H1 (cell line): Measurements from ENCODE around the gene PLA2G1B. TPM values are rescaled to one million over a fixed set of nuclear protein-coding genes. Genes with fewer than 3 reads are reported as not detected.

Experiments
- CTCF ChIA-PET: fragments of 300-600 bp; sonication (Branson Sonifier 250); formaldehyde crosslinking; loops from one replicate; lab custom pipeline; 2021; ENCODE audit not compliant: partially characterized antibody; lab: Charles Lee
- POLR2A ChIA-PET: fragments of 300-600 bp; sonication (Branson Sonifier 250); formaldehyde crosslinking; loops from one replicate; lab custom pipeline; 2021; ENCODE audit warnings: inconsistent platforms; ENCODE audit not compliant: partially characterized antibody; lab: Charles Lee
- DNase-seq, 2 experiments: peaks; one replicate each; pipeline versions ENCODE4 v3.0.0 to v3.0.0-alpha.2; 2010 to 2022; ENCODE audit warnings: low spot score in 2 of 2, low read depth in 1 of 2, mixed read lengths in 1 of 2
- FAIRE-seq: peaks from 2 replicates; lab custom pipeline; 2011; peaks lifted over from hg19 to GRCh38; lab: Jason Lieb, UNC
- H2AFZ ChIP-seq: 2 replicates; pipeline ENCODE4 v1.8.1; 2012; ENCODE audit warnings: low read length, inconsistent platforms
- H2AK5ac ChIP-seq: 2 replicates; pipeline ENCODE4 v1.6.1; 2013; ENCODE audit warnings: low read depth, low read length
- H2BK120ac ChIP-seq: replicated peaks from 2 replicates; pipeline ENCODE3; 2013; ENCODE audit warnings: low read depth, low read length, inconsistent platforms
- H2BK12ac ChIP-seq: 2 replicates; pipeline ENCODE4 v1.6.1; 2013; ENCODE audit warnings: low read depth, low read length
- H2BK15ac ChIP-seq: 2 replicates; pipeline ENCODE4 v1.6.1; 2013; ENCODE audit warnings: low read length
- H2BK20ac ChIP-seq: 2 replicates; pipeline ENCODE4 v1.6.1; 2013; ENCODE audit warnings: low read length
- H2BK5ac ChIP-seq: 2 replicates; pipeline ENCODE4 v1.6.1; 2013; ENCODE audit warnings: low read depth, low read length
- H3K14ac ChIP-seq: 2 replicates; pipeline ENCODE4 v1.6.1; 2013; ENCODE audit warnings: inconsistent platforms; ENCODE audit not compliant: insufficient read length
- H3K18ac ChIP-seq: 2 replicates; pipeline ENCODE4 v1.6.1; 2013; ENCODE audit warnings: low read length; ENCODE audit errors: extremely low read depth
- H3K23ac ChIP-seq: 2 replicates; pipeline ENCODE4 v1.6.1; 2013; ENCODE audit warnings: inconsistent platforms; ENCODE audit not compliant: insufficient read length
- H3K23me2 ChIP-seq: 2 replicates; pipeline ENCODE4 v1.6.1; 2013; ENCODE audit warnings: low read depth, low read length
- H3K27ac ChIP-seq: 2 replicates; pipeline ENCODE4 v1.6.1; 2011; ENCODE audit warnings: low read depth, low read length, inconsistent platforms
- H3K27me3 ChIP-seq, 4 experiments: replicated peaks in 1 of 4; 1 replicate in 1 of 4; 2 replicates in 3 of 4; pipeline versions ENCODE4 v1.6.1 to v1.8.1; 2011 to 2013; ENCODE audit warnings: low read length in 3 of 4, mild to moderate bottlenecking in 3 of 4, inconsistent platforms in 2 of 4, mixed read lengths in 2 of 4, moderate library complexity in 1 of 4; ENCODE audit not compliant: control insufficient read depth in 3 of 4, insufficient read depth in 3 of 4; ENCODE audit errors: extremely low read depth in 1 of 4
- H3K36me3 ChIP-seq, 4 experiments: 2 replicates each; pipeline versions ENCODE4 v1.6.1 to v1.8.1; 2011 to 2013; ENCODE audit warnings: mild to moderate bottlenecking in 4 of 4, low read length in 3 of 4, moderate library complexity in 2 of 4, control low read depth in 1 of 4, inconsistent platforms in 1 of 4; ENCODE audit not compliant: insufficient read depth in 4 of 4, control insufficient read depth in 2 of 4
- H3K4ac ChIP-seq: replicated peaks from 2 replicates; pipeline ENCODE3; 2013; ENCODE audit warnings: low read length, low read depth, mixed read lengths, inconsistent platforms; ENCODE audit not compliant: insufficient read length
- H3K4me1 ChIP-seq, 4 experiments: replicated peaks in 1 of 4; 1 replicate in 1 of 4; 2 replicates in 3 of 4; pipeline versions ENCODE4 v1.6.1 to v1.8.1; 2011 to 2013; ENCODE audit warnings: low read length in 3 of 4, inconsistent platforms in 2 of 4, mixed read lengths in 1 of 4; ENCODE audit not compliant: insufficient read depth in 4 of 4, control insufficient read depth in 3 of 4
- H3K4me2 ChIP-seq, 2 experiments: 2 replicates each; pipeline versions ENCODE4 v1.6.1 to v1.8.1; 2011 to 2013; ENCODE audit warnings: low read depth in 2 of 2, low read length in 2 of 2, control low read depth in 1 of 2, inconsistent platforms in 1 of 2, mild to moderate bottlenecking in 1 of 2; ENCODE audit not compliant: insufficient read depth in 1 of 2
- H3K4me3 ChIP-seq, 4 experiments: fragments of 200-600, 300-600 bp in 1 of 4; sonication (generic), shearing (Covaris generic), sonication (Bioruptor Twin) in 1 of 4; 2 replicates each; pipeline versions ENCODE4 v1.5.1 to v1.8.1; 2011 to 2016; ENCODE audit warnings: low read length in 4 of 4, low read depth in 3 of 4, control low read depth in 2 of 4, inconsistent platforms in 2 of 4, mild to moderate bottlenecking in 2 of 4, mixed read lengths in 1 of 4, moderate library complexity in 1 of 4; ENCODE audit not compliant: insufficient read depth in 2 of 4; ENCODE audit errors: extremely low read depth in 1 of 4
- H3K56ac ChIP-seq: replicated peaks from 2 replicates; pipeline ENCODE3; 2013; ENCODE audit warnings: low read depth, mild to moderate bottlenecking, mixed read lengths, low read length, inconsistent platforms; ENCODE audit not compliant: insufficient read length
- H3K79me1 ChIP-seq: 2 replicates; pipeline ENCODE4 v1.6.1; 2013; ENCODE audit warnings: low read depth, low read length, control low read depth
- H3K79me2 ChIP-seq, 2 experiments: 2 replicates each; pipeline versions ENCODE4 v1.6.1 to v1.8.1; 2012 to 2013; ENCODE audit warnings: low read length in 2 of 2, mild to moderate bottlenecking in 2 of 2, inconsistent platforms in 1 of 2; ENCODE audit not compliant: insufficient read depth in 2 of 2, control insufficient read depth in 1 of 2
- H3K9ac ChIP-seq, 4 experiments: replicated peaks in 1 of 4; 1 replicate in 1 of 4; 2 replicates in 3 of 4; pipeline versions ENCODE4 v1.6.1 to v1.8.1; 2011 to 2013; ENCODE audit warnings: low read depth in 3 of 4, low read length in 3 of 4, control low read depth in 2 of 4, mild to moderate bottlenecking in 2 of 4, moderate library complexity in 2 of 4, inconsistent platforms in 1 of 4; ENCODE audit errors: extremely low read depth in 1 of 4
- H3K9me3 ChIP-seq, 2 experiments: 2 replicates each; pipeline versions ENCODE4 v1.6.1 to v1.8.1; 2012 to 2013; ENCODE audit warnings: mild to moderate bottlenecking in 2 of 2, moderate library complexity in 2 of 2, control low read depth in 1 of 2, inconsistent platforms in 1 of 2, low read depth in 1 of 2, low read length in 1 of 2, mixed read lengths in 1 of 2; ENCODE audit not compliant: insufficient read depth in 2 of 2
- H4K20me1 ChIP-seq, 2 experiments: replicated peaks in 1 of 2; 2 replicates each; pipeline versions ENCODE3 to v1.8.1; 2011 to 2013; ENCODE audit warnings: inconsistent platforms in 2 of 2, low read length in 2 of 2, mild to moderate bottlenecking in 1 of 2; ENCODE audit not compliant: insufficient read depth in 2 of 2, control insufficient read depth in 1 of 2
- H4K5ac ChIP-seq: 2 replicates; pipeline ENCODE4 v1.6.1; 2013; ENCODE audit warnings: low read length, low read depth, mixed read lengths, inconsistent platforms; ENCODE audit not compliant: insufficient read length
- H4K8ac ChIP-seq: 2 replicates; pipeline ENCODE4 v1.8.0; 2013; ENCODE audit warnings: mild to moderate bottlenecking, moderate library complexity, low read length, inconsistent platforms; ENCODE audit not compliant: insufficient read depth; ENCODE audit errors: extremely low read depth
- H4K91ac ChIP-seq: replicated peaks from 2 replicates; pipeline ENCODE3; 2013; ENCODE audit warnings: low read length, mixed read lengths, inconsistent platforms; ENCODE audit not compliant: insufficient read length
- CEBPB ChIP-seq: IDR thresholded peaks from 2 replicates; pipeline ENCODE4 v1.6.1; 2012; ENCODE audit warnings: low read depth, low read length
- CREB1 ChIP-seq: IDR thresholded peaks from 2 replicates; pipeline ENCODE4 v1.6.1; 2012; ENCODE audit warnings: inconsistent platforms
- HDAC2 ChIP-seq, 2 experiments: fragments of 300-600 bp in 1 of 2; sonication (generic) in 1 of 2; IDR thresholded peaks; 2 replicates each; pipeline ENCODE4 v1.6.1; 2011 to 2012; ENCODE audit warnings: low read depth in 2 of 2, low read length in 2 of 2, mild to moderate bottlenecking in 2 of 2, moderate library complexity in 2 of 2, borderline replicate concordance in 1 of 2, inconsistent platforms in 1 of 2
- RNF2 ChIP-seq: fragments of 200-900, 300-1000 bp; sonication (generic); IDR thresholded peaks from 2 replicates; pipeline ENCODE4 v1.7.1; 2016; ENCODE audit warnings: borderline replicate concordance, low read depth, mild to moderate bottlenecking, antibody characterized with exemption, low read length; ENCODE audit not compliant: poor library complexity, severe bottlenecking; ENCODE audit errors: missing control alignments
- RXRA ChIP-seq: IDR thresholded peaks from 2 replicates; pipeline ENCODE4 v1.6.1; 2011; ENCODE audit warnings: low read depth, mild to moderate bottlenecking, low read length, moderate library complexity; ENCODE audit not compliant: insufficient read depth
- SRF ChIP-seq: IDR thresholded peaks from 2 replicates; pipeline ENCODE4 v1.6.1; 2011; ENCODE audit warnings: mild to moderate bottlenecking, low read depth, low read length, moderate library complexity
- TEAD4 ChIP-seq: IDR thresholded peaks from 2 replicates; pipeline ENCODE4 v1.6.1; 2012; ENCODE audit warnings: low read depth, low read length, inconsistent platforms, mixed read lengths
- WGBS, 2 experiments: shearing (Covaris generic) in 1 of 2; methylation state at CpG; one replicate each; pipeline versions ENCODE4 v1.1.6 to v1.1.7; 2013 to 2015; ENCODE audit warnings: low lambda C conversion rate in 2 of 2, mixed read lengths in 2 of 2, inconsistent platforms in 1 of 2, low coverage in 1 of 2, missing lambda C conversion rate in 1 of 2; ENCODE audit not compliant: insufficient replicate concordance in 2 of 2, insufficient coverage in 1 of 2, insufficient read length in 1 of 2; ENCODE audit errors: extremely low coverage in 1 of 2, missing lambda C conversion rate in 1 of 2; 5-methylcytosine and 5-hydroxymethylcytosine counted together
- polyA plus RNA-seq, 7 experiments: library from polyadenylated mRNA; depleted of rRNA in 3 of 7; stranded (reverse) in 5 of 7; unstranded in 2 of 7; fragments of >200 nt in 5 of 7; fragments of 200-250 nt in 2 of 7; gene quantifications; 1 replicate in 5 of 7; 2 replicates in 1 of 7; 4 replicates in 1 of 7; pipeline versions ENCODE4 v1.2.1 to v1.2.3, GENCODE V29; 2011 to 2013; ENCODE audit warnings: missing spikeins in 2 of 7, mixed read lengths in 2 of 7
- total RNA-seq: library from RNA; stranded (reverse); fragmentation: NEBNext Ultra II Directional; extraction: Animal tissue kit (Norgen Biotek cat#: 25700); gene quantifications from 2 replicates; pipeline ENCODE4 v1.2.1, GENCODE V29; 2021
- TF ChIP-seq, protein P1 (sequence below): IDR thresholded peaks from 2 replicates; pipeline ENCODE4 v1.6.1; 2012; ENCODE audit warnings: inconsistent platforms
- TF ChIP-seq, protein P2 (sequence below): IDR thresholded peaks from 2 replicates; pipeline ENCODE4 v1.6.1; 2012; ENCODE audit warnings: low read length, inconsistent platforms

PLA2G1B gene
- total and polyA plus RNA-seq, 2 of the 8 experiments (the other 6 are each of a cell fraction or from before 2014, with no cell fraction given) = not detected

DNA sequence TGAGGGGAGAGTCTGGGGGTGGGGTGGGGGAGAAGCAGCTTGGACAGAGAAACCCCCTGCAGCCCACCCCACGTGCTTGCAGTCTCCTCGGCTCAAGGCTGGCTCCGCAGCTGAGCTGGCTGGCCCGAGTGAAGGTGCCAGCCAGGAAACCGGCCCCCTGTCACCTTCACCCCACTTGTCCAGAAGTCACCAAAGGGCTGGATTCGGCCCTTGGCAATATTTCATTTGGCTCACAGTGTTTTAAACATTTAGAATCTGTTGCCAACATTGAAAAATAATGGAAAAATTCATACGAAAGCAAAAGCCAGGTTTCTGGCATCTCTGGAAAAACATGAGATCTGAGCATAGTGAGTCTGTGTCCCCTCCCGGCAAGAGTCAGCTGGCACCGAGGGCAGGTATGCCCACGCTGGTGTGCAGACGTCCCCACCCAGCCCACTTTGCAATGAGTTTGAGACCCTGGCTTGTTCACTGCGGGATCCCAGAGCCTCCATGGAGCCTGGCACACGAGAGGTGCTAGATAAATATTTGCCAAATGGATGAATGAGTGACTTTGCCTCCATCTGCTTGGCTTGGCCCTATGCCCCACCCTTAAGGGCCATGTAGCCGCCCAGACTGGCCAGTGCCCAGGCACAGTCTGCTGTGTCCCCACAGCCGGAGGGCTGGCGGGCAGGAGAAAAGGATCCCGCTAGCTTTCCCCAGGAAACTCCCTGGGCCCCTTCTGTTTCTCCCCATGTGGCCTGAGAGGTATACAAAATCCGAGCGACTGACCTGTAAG lies 23.2 kb upstream of the PLA2G1B start:
- H2BK20ac ChIP-seq = no peak overlapping the region
- no peak overlapping the region for H2AFZ ChIP-seq
- no peak overlapping the region for H3K4me2 ChIP-seq
- DNase-seq (no peak), FAIRE-seq (no peak)
- no peak overlapping the region for H4K5ac ChIP-seq
- no peaks in the 10 kb centered on the region for H3K79me2 ChIP-seq
- no peak overlapping the region for H3K4ac ChIP-seq
- no peaks in the 10 kb centered on the region for H3K9me3 ChIP-seq
- H4K91ac ChIP-seq = no peak overlapping the region
- ChIA-PET CTCF (interaction anchor here (0.9 to 8.5 kb wide), 5 partner anchors 11 to 106 kb away, joined by 3 to 66 read pairs (median 6); no protein-coding TSS in a partner anchor), POLR2A (interaction anchor here (0.8 to 2.1 kb wide), 5 partner anchors 9 to 70 kb away, joined by 4 to 7 read pairs (median 5); partner anchors contain the start of gene RNU4-2)
- H4K20me1 ChIP-seq = peaks cover 4 to 7% of the 10 kb centered on the region in 2 experiments
- no peaks in the 10 kb centered on the region for H3K27me3 ChIP-seq
- H3K14ac ChIP-seq = no peak overlapping the region
- no peak overlapping the region for H2BK5ac ChIP-seq
- no peaks in the 10 kb centered on the region for H3K79me1 ChIP-seq
- H3K27ac ChIP-seq = no peak overlapping the region; the same call in 1 of the 2 replicates
- H3K23ac ChIP-seq = no peak overlapping the region
- H2BK15ac ChIP-seq = no peak overlapping the region
- H3K9ac ChIP-seq = no peak overlapping the region
- no peak overlapping the region for H2AK5ac ChIP-seq
- H2BK12ac ChIP-seq = no peak overlapping the region
- no peak overlapping the region for H3K18ac ChIP-seq
- no peak overlapping the region for H2BK120ac ChIP-seq
- H3K36me3 ChIP-seq = peaks cover 20 to 55% (median 40%) of the 10 kb centered on the region in 4 experiments; a peak in 7 of 8 replicates
- H3K4me1 ChIP-seq = no peaks in the 10 kb centered on the region
- no peak overlapping the region for H4K8ac ChIP-seq
- no peak overlapping the region for H3K56ac ChIP-seq
- no peak overlapping the region for H3K4me3 ChIP-seq
- 93% methylated on average over 19 of the region's 19 CpGs; no CpG with 5 or more reads in 1 of the 2 experiments for WGBS, 2 experiments
- H3K23me2 ChIP-seq = no peaks in the 10 kb centered on the region
- no peak for TF ChIP-seq SRF
- no peak for TF ChIP-seq RXRA
- TF ChIP-seq, protein P1, sequence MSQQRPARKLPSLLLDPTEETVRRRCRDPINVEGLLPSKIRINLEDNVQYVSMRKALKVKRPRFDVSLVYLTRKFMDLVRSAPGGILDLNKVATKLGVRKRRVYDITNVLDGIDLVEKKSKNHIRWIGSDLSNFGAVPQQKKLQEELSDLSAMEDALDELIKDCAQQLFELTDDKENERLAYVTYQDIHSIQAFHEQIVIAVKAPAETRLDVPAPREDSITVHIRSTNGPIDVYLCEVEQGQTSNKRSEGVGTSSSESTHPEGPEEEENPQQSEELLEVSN = no peak
- no peak for TF ChIP-seq RNF2
- TF ChIP-seq CEBPB = no peak
- no peak for TF ChIP-seq TEAD4
- no peak for TF ChIP-seq HDAC2 (IDR thresholded peaks at IDR 0.05; ENCODE audit: borderline replicate concordance in 1 of 2, low read depth in 2 of 2, low read length in 2 of 2)
- TF ChIP-seq, protein P2, sequence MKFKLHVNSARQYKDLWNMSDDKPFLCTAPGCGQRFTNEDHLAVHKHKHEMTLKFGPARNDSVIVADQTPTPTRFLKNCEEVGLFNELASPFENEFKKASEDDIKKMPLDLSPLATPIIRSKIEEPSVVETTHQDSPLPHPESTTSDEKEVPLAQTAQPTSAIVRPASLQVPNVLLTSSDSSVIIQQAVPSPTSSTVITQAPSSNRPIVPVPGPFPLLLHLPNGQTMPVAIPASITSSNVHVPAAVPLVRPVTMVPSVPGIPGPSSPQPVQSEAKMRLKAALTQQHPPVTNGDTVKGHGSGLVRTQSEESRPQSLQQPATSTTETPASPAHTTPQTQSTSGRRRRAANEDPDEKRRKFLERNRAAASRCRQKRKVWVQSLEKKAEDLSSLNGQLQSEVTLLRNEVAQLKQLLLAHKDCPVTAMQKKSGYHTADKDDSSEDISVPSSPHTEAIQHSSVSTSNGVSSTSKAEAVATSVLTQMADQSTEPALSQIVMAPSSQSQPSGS = no peak
- no peak for TF ChIP-seq CREB1
